ENCODE data around the gene ACOXL.

Gene ACOXL

GRCh38 chr2:110829413-110830146, 97.2 kb downstream of the ACOXL start:
- no peak overlapping the region for H2AFZ ChIP-seq
- no peaks in the 10 kb centered on the region for H3K9me3 ChIP-seq (ENCODE audit: control insufficient read depth, low read length)
- H3K4me3 ChIP-seq (ENCODE audit: low read depth, low read length), result no peak overlapping the region
- H3K4me1 ChIP-seq, result no peaks in the 10 kb centered on the region
- H3K27me3 ChIP-seq (ENCODE audit: control insufficient read depth, insufficient read depth, low read length), result no peaks in the 10 kb centered on the region
- no peaks in the 10 kb centered on the region for H3K36me3 ChIP-seq (ENCODE audit: control insufficient read depth, insufficient read depth, low read length)
- H3K79me2 ChIP-seq, result no peaks in the 10 kb centered on the region
- no peak overlapping the region for H3K4me2 ChIP-seq (ENCODE audit: low read length)
- TF ChIP-seq, protein P1, sequence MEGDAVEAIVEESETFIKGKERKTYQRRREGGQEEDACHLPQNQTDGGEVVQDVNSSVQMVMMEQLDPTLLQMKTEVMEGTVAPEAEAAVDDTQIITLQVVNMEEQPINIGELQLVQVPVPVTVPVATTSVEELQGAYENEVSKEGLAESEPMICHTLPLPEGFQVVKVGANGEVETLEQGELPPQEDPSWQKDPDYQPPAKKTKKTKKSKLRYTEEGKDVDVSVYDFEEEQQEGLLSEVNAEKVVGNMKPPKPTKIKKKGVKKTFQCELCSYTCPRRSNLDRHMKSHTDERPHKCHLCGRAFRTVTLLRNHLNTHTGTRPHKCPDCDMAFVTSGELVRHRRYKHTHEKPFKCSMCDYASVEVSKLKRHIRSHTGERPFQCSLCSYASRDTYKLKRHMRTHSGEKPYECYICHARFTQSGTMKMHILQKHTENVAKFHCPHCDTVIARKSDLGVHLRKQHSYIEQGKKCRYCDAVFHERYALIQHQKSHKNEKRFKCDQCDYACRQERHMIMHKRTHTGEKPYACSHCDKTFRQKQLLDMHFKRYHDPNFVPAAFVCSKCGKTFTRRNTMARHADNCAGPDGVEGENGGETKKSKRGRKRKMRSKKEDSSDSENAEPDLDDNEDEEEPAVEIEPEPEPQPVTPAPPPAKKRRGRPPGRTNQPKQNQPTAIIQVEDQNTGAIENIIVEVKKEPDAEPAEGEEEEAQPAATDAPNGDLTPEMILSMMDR (IDR thresholded peaks at IDR 0.05), result no peak
- no peak overlapping the region for H3K27ac ChIP-seq
- no peak overlapping the region for H3K9ac ChIP-seq

- TF ChIP-seq, protein P1 (IDR thresholded peaks at IDR 0.05), result no peak
- Histone ChIP-seq H3K9ac (no peak overlapping the region), H2AFZ (no peak overlapping the region), H3K4me3 (ENCODE audit: low read depth, low read length) (no peak overlapping the region), H3K79me2 (no peaks in the 10 kb centered on the region), H3K9me3 (ENCODE audit: control insufficient read depth, low read length) (no peaks in the 10 kb centered on the region), H3K4me2 (ENCODE audit: low read length) (no peak overlapping the region), H3K27me3 (ENCODE audit: control insufficient read depth, insufficient read depth, low read length) (no peaks in the 10 kb centered on the region), H3K36me3 (ENCODE audit: control insufficient read depth, insufficient read depth, low read length) (no peaks in the 10 kb centered on the region), H3K27ac (no peak overlapping the region), H3K4me1 (no peaks in the 10 kb centered on the region)
Observed at GRCh38 chr2:110832740-110833139, 100.4 kb downstream of the ACOXL start.

DNA sequence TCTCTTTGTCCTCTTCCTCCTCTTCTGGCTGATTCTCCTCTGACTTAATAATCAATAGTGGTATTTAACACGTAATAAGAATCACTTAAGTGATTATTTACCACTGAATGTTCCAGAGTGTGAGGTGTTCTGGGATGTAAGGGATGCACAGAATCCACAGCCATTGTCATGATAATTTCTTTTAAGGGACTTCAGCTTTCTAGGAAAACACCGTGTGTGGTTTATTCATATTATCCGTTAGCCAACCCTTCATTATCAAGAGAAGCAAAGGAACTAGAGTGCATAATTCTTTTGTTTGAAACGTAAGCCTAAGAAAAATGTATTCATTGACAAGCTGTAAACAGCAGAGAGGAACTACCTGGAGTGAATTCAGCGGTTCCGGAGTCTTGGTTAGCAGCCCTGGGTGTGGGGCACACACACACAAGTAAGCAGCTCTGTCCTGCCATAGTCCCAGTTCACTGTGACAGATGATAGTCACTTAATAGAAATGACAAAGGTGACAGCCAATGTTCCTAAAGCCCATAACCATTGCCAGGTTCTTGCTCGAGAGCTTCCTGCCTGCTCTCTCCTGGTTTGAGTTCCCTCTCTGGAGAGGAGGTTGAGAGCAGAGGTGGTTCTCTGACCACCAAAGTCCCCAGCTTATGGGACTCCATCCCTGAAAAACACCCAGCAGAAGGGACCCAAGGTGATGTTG, 101.9 kb downstream of the ACOXL start:
- H3K27ac ChIP-seq, result no peak overlapping the region
- no peaks in the 10 kb centered on the region for H3K4me1 ChIP-seq

DNA sequence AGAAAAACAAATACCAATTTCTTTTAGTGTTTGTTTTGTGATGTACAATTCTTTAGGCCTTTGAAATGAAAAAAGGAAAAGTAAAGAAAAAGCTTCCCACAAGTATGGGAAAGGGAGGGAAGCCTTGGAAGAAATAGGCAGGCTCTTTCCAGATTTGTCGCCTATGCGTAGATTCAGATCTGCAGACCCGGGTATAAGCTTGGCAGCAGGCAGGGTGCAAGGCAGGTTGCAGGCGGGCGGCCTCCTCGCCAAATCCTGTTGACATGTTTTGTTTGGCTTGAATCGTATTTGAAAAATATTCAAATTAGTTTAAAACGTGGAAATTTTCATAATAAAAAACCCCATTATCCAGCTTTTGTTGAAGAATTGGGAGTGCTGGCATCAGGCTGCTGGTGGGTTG, 104.3 kb downstream of the ACOXL start:
- H3K27ac ChIP-seq, result no peak overlapping the region
- H3K27me3 ChIP-seq (ENCODE audit: control insufficient read depth, insufficient read depth, low read length), result no peaks in the 10 kb centered on the region
- H3K4me2 ChIP-seq (ENCODE audit: low read length), result no peak overlapping the region
- H2AFZ ChIP-seq, result no peak overlapping the region
- no peak overlapping the region for H3K9ac ChIP-seq
- no peaks in the 10 kb centered on the region for H3K79me2 ChIP-seq
- TF ChIP-seq, protein P1 (IDR thresholded peaks at IDR 0.05), result no peak
- H3K4me1 ChIP-seq, result no peaks in the 10 kb centered on the region
- no peaks in the 10 kb centered on the region for H3K9me3 ChIP-seq (ENCODE audit: control insufficient read depth, low read length)
- H3K4me3 ChIP-seq (ENCODE audit: low read depth, low read length), result no peak overlapping the region
- no peaks in the 10 kb centered on the region for H3K36me3 ChIP-seq (ENCODE audit: control insufficient read depth, insufficient read depth, low read length)

More for the DNA sequence above, 101.9 kb downstream of the ACOXL start:
- Histone ChIP-seq H3K9ac (no peak overlapping the region), H3K79me2 (no peaks in the 10 kb centered on the region), H3K27me3 (ENCODE audit: control insufficient read depth, insufficient read depth, low read length) (no peaks in the 10 kb centered on the region), H2AFZ (no peak overlapping the region), H3K4me2 (ENCODE audit: low read length) (no peak overlapping the region), H3K9me3 (ENCODE audit: control insufficient read depth, low read length) (no peaks in the 10 kb centered on the region), H3K4me3 (ENCODE audit: low read depth, low read length) (no peak overlapping the region), H3K36me3 (ENCODE audit: control insufficient read depth, insufficient read depth, low read length) (no peaks in the 10 kb centered on the region)
- TF ChIP-seq, protein P1 (IDR thresholded peaks at IDR 0.05), result no peak
